CD4-positive, alpha-beta T cell treated with Interferon alpha-2 for 1 hour (primary cell): ENCODE data around the gene KRTAP2-1.
"Not testable (repeated sequence)": the region's sequence is repeated elsewhere in the genome, so short reads cannot be mapped to it uniquely, and the experiment has no call there.

Source experiments
- DNase-seq, 2 donors: peaks; one replicate each; pipeline ENCODE4 v3.0.0-alpha.2; 2020 to 2022

The KRTAP2-1 gene

DNA sequence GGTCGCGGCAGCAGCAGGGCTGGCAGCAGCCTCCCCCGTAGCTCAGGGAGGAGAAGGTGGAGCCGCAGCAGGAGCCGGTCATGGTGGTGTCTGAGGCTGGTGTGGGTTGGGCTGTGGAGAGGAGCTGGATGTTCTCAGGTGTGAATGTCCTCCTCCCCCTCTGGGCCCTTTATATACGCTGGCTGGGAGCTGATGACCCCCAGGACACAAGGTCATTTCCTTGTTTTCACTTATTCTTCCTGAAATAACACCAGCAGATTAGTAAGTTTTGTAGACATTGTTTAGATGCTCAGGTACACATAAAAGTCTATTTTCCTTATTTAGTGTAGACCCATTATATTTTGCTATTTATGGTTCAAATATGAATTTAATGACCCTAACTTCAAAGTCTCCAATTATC lies 8.0 kb upstream of the KRTAP2-1 start, which contains the start of gene KRTAP2-2:
Gene KRTAP2-2, minus strand, starts transcription at position 101 of the 400 bp plus-strand sequence. Its CDS starts 19 bp downstream, at position 82.
- DNase-seq, result not testable (repeated sequence)

- DNase-seq, result not testable (repeated sequence)
Observed at GRCh38 chr17:41054556-41054955, 7.4 kb upstream of the KRTAP2-1 start.

DNA sequence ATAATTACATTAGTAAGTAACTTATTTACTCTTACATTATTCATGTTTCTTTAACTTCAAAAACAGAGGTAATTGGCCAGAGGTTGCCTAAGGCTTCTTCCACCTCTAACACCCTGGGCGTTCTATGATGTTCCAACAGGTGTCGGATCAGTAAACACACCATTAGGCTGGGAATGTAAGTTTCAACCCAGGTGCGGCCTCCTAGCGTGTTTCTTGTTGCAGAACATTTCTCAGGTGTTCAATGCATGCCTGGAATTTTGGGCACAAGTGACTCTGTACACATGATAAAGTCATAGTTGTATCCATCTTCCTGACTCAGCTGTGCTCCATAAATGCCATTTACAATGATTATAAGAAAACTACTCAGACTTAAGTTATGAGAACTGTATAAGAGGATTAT lies 6.9 kb upstream of the KRTAP2-1 start:
- no peak for DNase-seq

- no peak for DNase-seq
Observed at GRCh38 chr17:41052566-41052965, 5.5 kb upstream of the KRTAP2-1 start.

GRCh38 chr17:41049110-41049509 lies 2.0 kb upstream of the KRTAP2-1 start:
- DNase-seq, result no peak

- DNase-seq, result no peak
Observed at GRCh38 chr17:41048441-41048840, 1.3 kb upstream of the KRTAP2-1 start.

GRCh38 chr17:41042953-41043352 lies 4.2 kb downstream of the KRTAP2-1 start:
- no peak for DNase-seq

DNA sequence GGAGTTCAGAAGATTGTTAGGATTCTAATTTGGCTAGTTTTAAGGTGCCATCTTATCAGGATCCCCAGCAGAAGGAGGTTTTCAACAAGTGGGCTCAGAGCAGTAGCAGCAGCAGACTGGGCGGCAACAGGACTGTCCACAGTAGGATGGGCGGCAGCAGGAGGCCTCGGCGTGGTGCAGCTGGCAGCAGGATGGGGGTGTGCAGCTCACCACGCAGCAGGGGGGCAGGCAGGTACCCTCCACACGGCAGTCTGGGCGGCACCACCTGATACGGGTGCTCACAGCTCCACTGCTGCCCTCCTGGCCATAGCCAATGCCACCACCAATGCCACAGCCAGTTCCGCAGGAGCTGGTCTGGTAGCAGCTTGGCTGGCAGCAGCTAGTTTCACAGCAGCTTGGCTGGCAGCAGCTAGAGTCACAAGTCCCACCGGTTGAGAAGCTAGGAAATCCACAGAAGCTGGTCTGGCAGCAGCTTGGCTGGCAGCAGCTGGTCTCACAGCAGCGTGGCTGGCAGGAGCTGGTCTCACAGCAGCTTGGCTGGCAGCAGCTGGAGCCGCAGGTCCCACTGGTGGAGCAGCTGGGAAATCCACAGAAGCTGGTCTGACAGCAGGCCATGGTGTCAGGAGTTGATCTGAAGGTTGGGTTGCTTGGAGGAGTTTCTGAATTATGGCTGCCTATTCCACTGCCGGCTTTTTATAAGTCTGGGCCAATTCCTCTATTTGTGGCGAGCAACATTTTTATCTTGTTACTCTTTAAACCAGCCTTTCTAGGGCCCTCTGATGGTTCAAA lies 6.1 kb downstream of the KRTAP2-1 start, which contains the start of gene KRTAP1-1:
Gene KRTAP1-1, minus strand, starts transcription at position 668 of the 789 bp plus-strand sequence. Its CDS starts 53 bp downstream, at position 615.
- not testable (repeated sequence) for DNase-seq

- DNase-seq, result no peak
Observed at GRCh38 chr17:41037853-41038350, 9.2 kb downstream of the KRTAP2-1 start.

GRCh38 chr17:41034346-41034935 lies 12.7 kb downstream of the KRTAP2-1 start, which contains the start of gene KRTAP1-3:
TSS of gene KRTAP1-3 (minus strand) at chr17:41034874. CDS start at chr17:41034821, 53 bp downstream.
- DNase-seq, result not testable (repeated sequence)

DNA sequence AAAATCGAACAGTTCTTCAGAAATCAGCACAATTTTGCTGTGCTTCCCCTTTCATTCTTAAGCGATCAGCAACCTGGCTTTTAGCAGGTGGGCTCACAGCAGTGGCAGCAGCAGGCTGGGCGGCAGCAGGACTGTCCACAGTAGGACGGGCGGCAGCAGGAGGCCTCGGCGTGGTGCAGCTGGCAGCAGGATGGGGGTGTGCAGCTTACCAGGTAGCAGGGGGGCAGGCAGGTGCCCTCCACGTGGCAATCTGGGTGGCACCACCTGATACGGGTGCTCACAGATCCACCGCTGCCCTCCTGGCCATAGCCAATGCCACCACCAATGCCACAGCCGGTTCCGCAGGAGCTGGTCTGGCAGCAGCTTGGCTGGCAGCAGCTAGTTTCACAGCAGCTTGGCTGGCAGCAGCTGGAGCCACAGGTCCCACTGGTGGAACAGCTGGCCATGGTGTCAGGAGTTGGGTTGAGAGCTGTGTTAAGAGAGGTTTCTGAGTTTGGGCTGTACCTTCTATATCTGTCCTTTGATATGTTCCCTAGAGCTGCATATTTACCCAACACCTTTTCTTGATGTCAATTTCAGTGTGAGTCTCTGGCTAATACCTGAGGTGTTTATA lies 17.4 kb downstream of the KRTAP2-1 start, which contains the start of gene KRTAP1-4:
Gene KRTAP1-4, minus strand, starts transcription at position 563 of the 613 bp plus-strand sequence. Its CDS starts 117 bp downstream, at position 446.
- DNase-seq, result no peak

GRCh38 chr17:41026715-41027471 lies 20.2 kb downstream of the KRTAP2-1 start, which contains the start of gene KRTAP1-5:
TSS of gene KRTAP1-5 (minus strand) at chr17:41027208. CDS start at chr17:41027155, 53 bp downstream.
- no peak for DNase-seq

GRCh38 chr17:41024697-41025096 lies 22.4 kb downstream of the KRTAP2-1 start:
- DNase-seq, result no peak

DNA sequence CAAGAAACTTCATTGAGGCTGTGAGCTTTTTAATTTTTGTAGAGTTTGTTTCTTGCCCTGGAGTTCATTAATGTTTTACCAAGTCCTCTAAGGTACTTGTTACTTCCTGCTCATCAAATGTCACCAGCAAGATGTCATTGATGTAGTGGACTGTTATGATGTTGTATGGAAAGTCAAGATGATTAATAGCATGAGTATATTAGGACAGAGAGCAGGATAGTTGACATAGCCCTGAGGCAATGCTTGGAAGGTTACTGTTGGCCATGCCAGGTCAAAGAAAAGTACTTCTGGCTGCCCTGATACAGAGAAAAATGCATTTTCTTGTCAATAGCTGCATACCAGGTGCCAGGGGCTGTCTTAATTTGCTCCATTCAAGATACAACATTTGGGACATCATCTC lies 26.8 kb downstream of the KRTAP2-1 start:
- no peak for DNase-seq

- DNase-seq, result no peak
Observed at GRCh38 chr17:41019415-41019814, 27.7 kb downstream of the KRTAP2-1 start.

GRCh38 chr17:41018541-41018940 lies 28.6 kb downstream of the KRTAP2-1 start:
- DNase-seq, result no peak

GRCh38 chr17:41016578-41017215 lies 30.4 kb downstream of the KRTAP2-1 start:
- DNase-seq, result no peak

DNA sequence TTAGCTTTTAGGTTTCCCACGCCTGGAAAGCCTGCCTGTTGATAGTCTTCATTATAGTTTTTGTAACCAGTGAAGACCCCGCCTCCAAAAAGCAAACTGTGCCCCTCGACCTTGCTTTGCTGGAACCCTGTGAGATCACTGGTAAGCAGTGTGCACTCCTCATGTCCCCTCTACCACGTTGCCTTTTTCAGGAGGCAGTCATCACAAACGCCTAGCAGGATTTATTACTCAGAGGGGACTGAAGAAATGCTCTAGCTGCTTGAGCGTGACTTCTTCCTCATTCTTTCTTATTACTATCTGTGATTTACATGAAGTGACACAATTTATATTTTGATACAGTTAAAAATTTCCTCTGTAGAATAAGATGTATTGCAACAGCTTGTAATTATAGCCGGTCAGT lies 31.7 kb downstream of the KRTAP2-1 start:
- DNase-seq, result no peak

DNA sequence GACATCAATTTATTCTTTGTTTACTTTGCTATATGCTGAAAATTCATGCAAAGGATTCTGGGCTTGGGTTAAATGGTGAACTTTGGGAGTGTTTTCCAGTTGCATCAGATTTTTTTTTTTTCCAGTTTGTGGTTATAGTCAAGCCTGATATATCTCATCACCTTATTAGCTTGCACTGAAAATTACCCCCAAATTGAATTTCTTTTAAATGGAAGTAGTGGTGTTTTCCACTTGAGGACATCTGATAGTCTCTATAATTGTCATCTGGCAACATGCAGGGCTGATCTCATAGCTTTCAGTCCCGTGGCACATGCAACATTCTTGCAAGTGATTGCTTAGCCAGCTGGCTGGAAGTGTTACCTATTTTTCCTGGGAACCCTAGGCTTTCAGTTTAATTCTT lies 33.5 kb downstream of the KRTAP2-1 start:
- no peak for DNase-seq

DNA sequence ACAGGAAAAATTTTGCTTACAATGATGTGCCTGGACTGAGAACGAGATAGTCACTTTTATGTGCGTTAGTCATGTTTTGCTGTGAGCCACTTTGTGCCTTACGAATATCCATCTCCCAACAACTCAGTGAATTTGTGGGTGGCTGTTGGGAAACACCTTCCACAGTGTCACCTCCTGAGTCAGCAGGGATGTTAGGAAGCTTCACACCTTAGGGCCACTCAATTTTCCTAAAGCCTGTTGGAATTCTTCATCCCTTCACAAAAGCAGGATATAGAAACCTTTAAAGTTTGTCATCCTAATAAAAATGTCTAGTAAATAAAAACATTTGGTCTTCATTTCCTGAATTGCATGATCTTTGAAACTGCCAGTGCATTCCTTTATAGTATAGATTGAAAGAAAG lies 33.9 kb downstream of the KRTAP2-1 start:
- no peak for DNase-seq

GRCh38 chr17:41012326-41013120 lies 34.6 kb downstream of the KRTAP2-1 start:
- no peak for DNase-seq
